Osteoblast (primary cell): Measurements from ENCODE around the gene MAPRE2. TPM values are rescaled to one million over a fixed set of nuclear protein-coding genes. Genes with fewer than 3 reads are reported as not detected.

ENCODE experiments used
- DNase-seq: peaks from one replicate; pipeline ENCODE4 v3.0.0; 2011; ENCODE audit warnings: low spot score, mixed read lengths; ENCODE audit not compliant: insufficient read length; ENCODE audit errors: missing footprints
- H2AFZ ChIP-seq: 2 replicates; pipeline ENCODE4 v1.6.0; 2011; ENCODE audit warnings: mild to moderate bottlenecking, low read length
- H3K27ac ChIP-seq: 2 replicates; pipeline ENCODE4 v1.5.1; 2011; ENCODE audit warnings: mild to moderate bottlenecking, low read depth, low read length, moderate library complexity
- H3K27me3 ChIP-seq: 2 replicates; pipeline ENCODE4 v1.6.0; 2012; ENCODE audit warnings: mild to moderate bottlenecking, control low read depth, inconsistent platforms, low read length, moderate library complexity; ENCODE audit not compliant: insufficient read depth
- H3K36me3 ChIP-seq: 2 replicates; pipeline ENCODE4 v1.5.1; 2011; ENCODE audit warnings: mild to moderate bottlenecking, low read length, control low read depth, moderate library complexity; ENCODE audit not compliant: insufficient read depth
- H3K4me1 ChIP-seq: 2 replicates; pipeline ENCODE4 v1.5.1; 2011; ENCODE audit warnings: mild to moderate bottlenecking, low read length, control low read depth, moderate library complexity; ENCODE audit not compliant: insufficient read depth
- H3K4me2 ChIP-seq: 2 replicates; pipeline ENCODE4 v1.6.0; 2011; ENCODE audit warnings: mild to moderate bottlenecking, low read length; ENCODE audit not compliant: insufficient read depth
- H3K4me3 ChIP-seq: fragments of 200-600 bp; sonication (generic); 3 replicates; pipeline ENCODE4 v1.5.1; 2012; ENCODE audit warnings: mild to moderate bottlenecking, low read length, inconsistent platforms; ENCODE audit not compliant: insufficient read depth
- H3K79me2 ChIP-seq: 2 replicates; pipeline ENCODE4 v1.6.0; 2012; ENCODE audit warnings: mild to moderate bottlenecking, low read length, control low read depth, inconsistent platforms; ENCODE audit not compliant: insufficient read depth
- H3K9me3 ChIP-seq: 2 replicates; pipeline ENCODE4 v1.5.1; 2011; ENCODE audit warnings: low read depth, low read length, control low read depth
- H4K20me1 ChIP-seq: 2 replicates; pipeline ENCODE4 v1.6.0; 2012; ENCODE audit warnings: mild to moderate bottlenecking, low read length, control low read depth; ENCODE audit not compliant: insufficient read depth
- CTCF ChIP-seq: IDR thresholded peaks from 2 replicates; pipeline ENCODE4 v1.5.1; 2011; ENCODE audit warnings: mild to moderate bottlenecking, low read depth, low read length, moderate library complexity; ENCODE audit errors: extremely low read depth
- total RNA-seq: library from RNA; depleted of rRNA; stranded (reverse); fragments of >200 nt; gene quantifications from 2 replicates; pipeline ENCODE4 v1.2.3, GENCODE V29; 2012

Gene MAPRE2
- total RNA-seq, 1 donor = 21.7 TPM

GRCh38 chr18:35182151-35182550 lies 140.9 kb downstream of the MAPRE2 start:
- Histone ChIP-seq H3K36me3 (no peaks in the 10 kb centered on the region), H3K4me1 (no peaks in the 10 kb centered on the region), H2AFZ (no peak overlapping the region), H4K20me1 (no peaks in the 10 kb centered on the region), H3K27me3 (peaks cover 11% of the 10 kb centered on the region), H3K9me3 (no peaks in the 10 kb centered on the region), H3K4me2 (no peak overlapping the region), H3K27ac (no peak overlapping the region), H3K4me3 (no peak overlapping the region), H3K79me2 (no peaks in the 10 kb centered on the region)
- DNase-seq = no peak
- no peak for TF ChIP-seq CTCF

- Histone ChIP-seq H3K79me2 (no peaks in the 10 kb centered on the region), H3K27me3 (peaks cover 11% of the 10 kb centered on the region), H3K4me3 (no peak overlapping the region), H3K36me3 (no peaks in the 10 kb centered on the region), H3K4me1 (no peaks in the 10 kb centered on the region), H3K27ac (no peak overlapping the region), H3K9me3 (no peaks in the 10 kb centered on the region), H2AFZ (no peak overlapping the region), H4K20me1 (no peaks in the 10 kb centered on the region), H3K4me2 (no peak overlapping the region)
- no peak for DNase-seq
- TF ChIP-seq CTCF = no peak
Measured at GRCh38 chr18:35183886-35184285, 142.7 kb downstream of the MAPRE2 start.

GRCh38 chr18:35185771-35186170 lies 144.6 kb downstream of the MAPRE2 start:
- DNase-seq = no peak
- H2AFZ ChIP-seq = no peak overlapping the region
- no peaks in the 10 kb centered on the region for H3K4me1 ChIP-seq
- no peaks in the 10 kb centered on the region for H3K79me2 ChIP-seq
- TF ChIP-seq CTCF = no peak
- H4K20me1 ChIP-seq = no peaks in the 10 kb centered on the region
- no peak overlapping the region for H3K4me3 ChIP-seq
- H3K27me3 ChIP-seq = peaks cover 11% of the 10 kb centered on the region
- H3K36me3 ChIP-seq = no peaks in the 10 kb centered on the region
- H3K9me3 ChIP-seq = no peaks in the 10 kb centered on the region
- no peak overlapping the region for H3K27ac ChIP-seq
- no peak overlapping the region for H3K4me2 ChIP-seq

- Histone ChIP-seq H3K4me1 (no peaks in the 10 kb centered on the region), H3K27me3 (peaks cover 11% of the 10 kb centered on the region), H3K9me3 (no peaks in the 10 kb centered on the region), H2AFZ (no peak overlapping the region), H3K36me3 (no peaks in the 10 kb centered on the region), H4K20me1 (no peaks in the 10 kb centered on the region), H3K79me2 (no peaks in the 10 kb centered on the region), H3K4me3 (no peak overlapping the region), H3K4me2 (no peak overlapping the region), H3K27ac (no peak overlapping the region)
- TF ChIP-seq CTCF = no peak
- DNase-seq = no peak
Measured at GRCh38 chr18:35186291-35187034, 145.2 kb downstream of the MAPRE2 start.
